Measurements from ENCODE around the gene ORMDL1.

ORMDL1 gene

DNA sequence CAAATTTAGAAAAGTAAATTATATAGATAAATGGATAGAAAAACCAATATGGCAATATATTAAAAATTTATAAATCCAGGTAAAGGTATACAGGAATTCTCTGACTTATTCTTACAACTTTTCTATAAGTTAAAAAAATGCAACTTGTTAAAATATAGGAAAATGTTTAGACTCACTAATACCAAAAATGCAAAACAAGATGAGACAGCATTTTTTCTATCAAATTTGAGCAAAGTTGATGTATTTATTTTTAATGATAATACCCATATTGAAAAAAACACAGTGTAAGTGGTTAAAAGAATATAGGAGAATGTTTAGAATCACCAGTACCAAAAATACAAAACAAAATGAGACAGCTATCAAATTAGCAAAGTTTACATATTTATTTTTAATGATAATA lies 57.3 kb downstream of the ORMDL1 start:
- Histone ChIP-seq H3K9ac (ENCODE audit: low read depth, low read length, poor library complexity, severe bottlenecking) (no peak overlapping the region), H3K4me3 (ENCODE audit: low read length, poor library complexity, severe bottlenecking) (no peak overlapping the region), H3K4me1 (ENCODE audit: insufficient read depth, low read length, poor library complexity, severe bottlenecking) (no peaks in the 10 kb centered on the region), H2AFZ (ENCODE audit: low read length) (no peak overlapping the region), H3K36me3 (ENCODE audit: insufficient read depth, low read length) (no peaks in the 10 kb centered on the region), H3K4me2 (ENCODE audit: low read depth, low read length, poor library complexity, severe bottlenecking) (no peak overlapping the region), H3F3A (ENCODE audit: low read depth) (no peaks in the 10 kb centered on the region), H3K9me3 (ENCODE audit: insufficient read depth, low read depth, low read length) (no peaks in the 10 kb centered on the region), H3K9me2 (replicated peaks; ENCODE audit: low read depth, low read length) (no peaks in the 10 kb centered on the region), H3K79me2 (ENCODE audit: insufficient read depth, low read length) (no peaks in the 10 kb centered on the region), H4K20me1 (ENCODE audit: insufficient read depth, low read length, poor library complexity, severe bottlenecking) (no peaks in the 10 kb centered on the region), H3K27me3 (ENCODE audit: insufficient read depth, low read length, poor library complexity, severe bottlenecking) (no peaks in the 10 kb centered on the region)
- TF ChIP-seq, protein P1, sequence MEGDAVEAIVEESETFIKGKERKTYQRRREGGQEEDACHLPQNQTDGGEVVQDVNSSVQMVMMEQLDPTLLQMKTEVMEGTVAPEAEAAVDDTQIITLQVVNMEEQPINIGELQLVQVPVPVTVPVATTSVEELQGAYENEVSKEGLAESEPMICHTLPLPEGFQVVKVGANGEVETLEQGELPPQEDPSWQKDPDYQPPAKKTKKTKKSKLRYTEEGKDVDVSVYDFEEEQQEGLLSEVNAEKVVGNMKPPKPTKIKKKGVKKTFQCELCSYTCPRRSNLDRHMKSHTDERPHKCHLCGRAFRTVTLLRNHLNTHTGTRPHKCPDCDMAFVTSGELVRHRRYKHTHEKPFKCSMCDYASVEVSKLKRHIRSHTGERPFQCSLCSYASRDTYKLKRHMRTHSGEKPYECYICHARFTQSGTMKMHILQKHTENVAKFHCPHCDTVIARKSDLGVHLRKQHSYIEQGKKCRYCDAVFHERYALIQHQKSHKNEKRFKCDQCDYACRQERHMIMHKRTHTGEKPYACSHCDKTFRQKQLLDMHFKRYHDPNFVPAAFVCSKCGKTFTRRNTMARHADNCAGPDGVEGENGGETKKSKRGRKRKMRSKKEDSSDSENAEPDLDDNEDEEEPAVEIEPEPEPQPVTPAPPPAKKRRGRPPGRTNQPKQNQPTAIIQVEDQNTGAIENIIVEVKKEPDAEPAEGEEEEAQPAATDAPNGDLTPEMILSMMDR (conservative IDR thresholded peaks at IDR 0.05; ENCODE audit: low read length) = no peak
- TF ChIP-seq EZH2phosphoT487 (IDR thresholded peaks at IDR 0.05; ENCODE audit: borderline replicate concordance) = no peak

- H3K4me2 ChIP-seq (ENCODE audit: low read depth, low read length, poor library complexity, severe bottlenecking) = no peak overlapping the region
- no peaks in the 10 kb centered on the region for H3K27me3 ChIP-seq (ENCODE audit: insufficient read depth, low read length, poor library complexity, severe bottlenecking)
- no peak overlapping the region for H2AFZ ChIP-seq (ENCODE audit: low read length)
- H3K79me2 ChIP-seq (ENCODE audit: insufficient read depth, low read length) = no peaks in the 10 kb centered on the region
- no peaks in the 10 kb centered on the region for H3F3A ChIP-seq (ENCODE audit: low read depth)
- H3K4me3 ChIP-seq (ENCODE audit: low read length, poor library complexity, severe bottlenecking) = no peak overlapping the region
- no peaks in the 10 kb centered on the region for H4K20me1 ChIP-seq (ENCODE audit: insufficient read depth, low read length, poor library complexity, severe bottlenecking)
- H3K9ac ChIP-seq (ENCODE audit: low read depth, low read length, poor library complexity, severe bottlenecking) = no peak overlapping the region
- no peak for TF ChIP-seq EZH2phosphoT487 (IDR thresholded peaks at IDR 0.05; ENCODE audit: borderline replicate concordance)
- TF ChIP-seq, protein P1 (conservative IDR thresholded peaks at IDR 0.05; ENCODE audit: low read length) = no peak
- no peaks in the 10 kb centered on the region for H3K9me2 ChIP-seq (replicated peaks; ENCODE audit: low read depth, low read length)
- H3K36me3 ChIP-seq (ENCODE audit: insufficient read depth, low read length) = no peaks in the 10 kb centered on the region
- no peaks in the 10 kb centered on the region for H3K9me3 ChIP-seq (ENCODE audit: insufficient read depth, low read depth, low read length)
- no peaks in the 10 kb centered on the region for H3K4me1 ChIP-seq (ENCODE audit: insufficient read depth, low read length, poor library complexity, severe bottlenecking)
Observed at GRCh38 chr2:189726271-189726670, 57.9 kb downstream of the ORMDL1 start.

GRCh38 chr2:189723192-189723591 lies 60.9 kb downstream of the ORMDL1 start:
- no peak overlapping the region for H2AFZ ChIP-seq (ENCODE audit: low read length)
- H3K36me3 ChIP-seq (ENCODE audit: insufficient read depth, low read length) = no peaks in the 10 kb centered on the region
- H3K27me3 ChIP-seq (ENCODE audit: insufficient read depth, low read length, poor library complexity, severe bottlenecking) = no peaks in the 10 kb centered on the region
- H3K9me2 ChIP-seq (replicated peaks; ENCODE audit: low read depth, low read length) = no peaks in the 10 kb centered on the region
- no peaks in the 10 kb centered on the region for H3K4me1 ChIP-seq (ENCODE audit: insufficient read depth, low read length, poor library complexity, severe bottlenecking)
- no peak overlapping the region for H3K4me2 ChIP-seq (ENCODE audit: low read depth, low read length, poor library complexity, severe bottlenecking)
- H3K9me3 ChIP-seq (ENCODE audit: insufficient read depth, low read depth, low read length) = no peaks in the 10 kb centered on the region
- H3K9ac ChIP-seq (ENCODE audit: low read depth, low read length, poor library complexity, severe bottlenecking) = no peak overlapping the region
- H3F3A ChIP-seq (ENCODE audit: low read depth) = no peaks in the 10 kb centered on the region
- no peak overlapping the region for H3K4me3 ChIP-seq (ENCODE audit: low read length, poor library complexity, severe bottlenecking)
- TF ChIP-seq, protein P1 (conservative IDR thresholded peaks at IDR 0.05; ENCODE audit: low read length) = no peak
- no peak for TF ChIP-seq EZH2phosphoT487 (IDR thresholded peaks at IDR 0.05; ENCODE audit: borderline replicate concordance)
- no peaks in the 10 kb centered on the region for H4K20me1 ChIP-seq (ENCODE audit: insufficient read depth, low read length, poor library complexity, severe bottlenecking)
- H3K79me2 ChIP-seq (ENCODE audit: insufficient read depth, low read length) = no peaks in the 10 kb centered on the region

Data from Loucy (cell line).